Neuronal stem cell (in vitro differentiated cells): ENCODE measurements around the gene HMGN2.

Experiments
- DNase-seq: peaks from one replicate; pipeline ENCODE4 v3.0.0-alpha.2; 2013; ENCODE audit warnings: low spot score
- H2AFZ ChIP-seq: one replicate; pipeline ENCODE4 v1.6.1; 2013; ENCODE audit warnings: mild to moderate bottlenecking, low read length, inconsistent platforms
- H2AK5ac ChIP-seq: 2 replicates; pipeline ENCODE4 v1.6.1; 2013; ENCODE audit warnings: low read depth, mild to moderate bottlenecking, inconsistent platforms, low read length, moderate library complexity, mixed read lengths
- H2BK120ac ChIP-seq: 2 replicates; pipeline ENCODE4 v1.6.1; 2013; ENCODE audit warnings: low read depth, mild to moderate bottlenecking, inconsistent platforms, low read length, moderate library complexity, mixed read lengths
- H2BK12ac ChIP-seq: one replicate; pipeline ENCODE4 v1.6.1; 2013; ENCODE audit warnings: low read length, inconsistent platforms
- H2BK15ac ChIP-seq: 2 replicates; pipeline ENCODE4 v1.6.1; 2013; ENCODE audit warnings: mild to moderate bottlenecking, low read length, inconsistent platforms, mixed read lengths
- H2BK5ac ChIP-seq: one replicate; pipeline ENCODE4 v1.6.1; 2013; ENCODE audit warnings: inconsistent platforms, mild to moderate bottlenecking, low read length, moderate library complexity
- H3K14ac ChIP-seq: one replicate; pipeline ENCODE4 v1.6.1; 2013; ENCODE audit warnings: low read length, inconsistent platforms
- H3K18ac ChIP-seq: 2 replicates; pipeline ENCODE4 v1.6.1; 2013; ENCODE audit warnings: low read length, inconsistent platforms
- H3K23ac ChIP-seq: 2 replicates; pipeline ENCODE4 v1.6.1; 2013; ENCODE audit warnings: low read depth, mild to moderate bottlenecking, mixed read lengths, low read length, inconsistent platforms; ENCODE audit not compliant: poor library complexity
- H3K27ac ChIP-seq: replicated peaks from 3 replicates; pipeline ENCODE4 v1.5.1; 2013; ENCODE audit warnings: low read length, inconsistent platforms
- H3K27me3 ChIP-seq, 3 experiments: 2 replicates each; pipeline ENCODE4 v1.6.1; 2013; ENCODE audit warnings: low read length in 3 of 3, mild to moderate bottlenecking in 2 of 3, inconsistent platforms in 1 of 3, low read depth in 1 of 3, mixed read lengths in 1 of 3, moderate library complexity in 1 of 3; ENCODE audit not compliant: control insufficient read depth in 3 of 3, insufficient read depth in 3 of 3
- H3K36me3 ChIP-seq, 2 donors: replicated peaks in 1 of 2; 2 replicates each; pipeline ENCODE4 v1.6.1; 2013; ENCODE audit warnings: low read length in 2 of 2; ENCODE audit not compliant: control insufficient read depth in 2 of 2, insufficient read depth in 2 of 2
- H3K4ac ChIP-seq: 2 replicates; pipeline ENCODE4 v1.6.1; 2013; ENCODE audit warnings: inconsistent platforms, mild to moderate bottlenecking, low read length, moderate library complexity
- H3K4me1 ChIP-seq, 2 donors: 1 replicate in 1 of 2; 2 replicates in 1 of 2; pipeline ENCODE4 v1.6.1; 2013; ENCODE audit warnings: low read length in 2 of 2, low read depth in 1 of 2; ENCODE audit not compliant: control insufficient read depth in 2 of 2, insufficient read depth in 1 of 2
- H3K4me2 ChIP-seq: one replicate; pipeline ENCODE4 v1.6.1; 2013; ENCODE audit warnings: mild to moderate bottlenecking, low read length, inconsistent platforms; ENCODE audit not compliant: insufficient read depth, poor library complexity, severe bottlenecking
- H3K4me3 ChIP-seq, 2 donors: 2 replicates each; pipeline ENCODE4 v1.5.1; 2013; ENCODE audit warnings: low read length in 2 of 2, mild to moderate bottlenecking in 2 of 2, inconsistent platforms in 1 of 2, moderate library complexity in 1 of 2
- H3K79me1 ChIP-seq: one replicate; pipeline ENCODE4 v1.6.1; 2013; ENCODE audit warnings: low read depth, mild to moderate bottlenecking, inconsistent platforms, low read length, moderate library complexity
- H3K9ac ChIP-seq: one replicate; pipeline ENCODE4 v1.6.1; 2013; ENCODE audit warnings: mild to moderate bottlenecking, low read depth, low read length, inconsistent platforms; ENCODE audit not compliant: poor library complexity
- H3K9me3 ChIP-seq, 2 donors: replicated peaks in 1 of 2; 2 replicates each; pipeline versions ENCODE3 to v1.6.1; 2013; ENCODE audit warnings: low read length in 2 of 2, mild to moderate bottlenecking in 2 of 2, inconsistent platforms in 1 of 2, low read depth in 1 of 2, mixed read lengths in 1 of 2, moderate library complexity in 1 of 2; ENCODE audit not compliant: control insufficient read depth in 2 of 2, insufficient read depth in 1 of 2
- H4K8ac ChIP-seq: one replicate; pipeline ENCODE4 v1.6.1; 2013; ENCODE audit warnings: low read depth, mild to moderate bottlenecking, inconsistent platforms, low read length, moderate library complexity
- H4K91ac ChIP-seq: one replicate; pipeline ENCODE4 v1.6.1; 2013; ENCODE audit warnings: low read length, low read depth, mild to moderate bottlenecking, inconsistent platforms; ENCODE audit not compliant: poor library complexity
- WGBS, 2 donors: extraction: QIAGEN DNeasy Blood & Tissue Kit; methylation state at CpG; one replicate each; pipeline ENCODE4 v1.1.7; 2013; ENCODE audit warnings: missing lambda C conversion rate in 2 of 2, mixed read lengths in 1 of 2; ENCODE audit not compliant: insufficient read length in 2 of 2, insufficient replicate concordance in 1 of 2; ENCODE audit errors: extremely low coverage in 2 of 2; 5-methylcytosine and 5-hydroxymethylcytosine counted together

Gene HMGN2

GRCh38 chr1:26468911-26469310 lies 3.3 kb upstream of the HMGN2 start:
- Histone ChIP-seq H4K91ac (peak overlapping the region; percentile 11), H3K36me3 (peaks cover 26 to 76% of the 10 kb centered on the region in 2 donors), H3K27ac (peak overlapping the region; percentile 79), H2BK120ac (no peak overlapping the region), H3K4me2 (peak overlapping the region; percentile 39), H2BK15ac (peak overlapping the region; percentile 50), H3K79me1 (no peaks in the 10 kb centered on the region), H2AK5ac (peak overlapping the region; percentile 77), H3K4ac (no peak overlapping the region), H2BK12ac (no peak overlapping the region), H3K23ac (peak overlapping the region; percentile 8), H3K27me3 (no peaks in the 10 kb centered on the region), H3K4me1 (peaks cover 8 to 35% of the 10 kb centered on the region in 2 donors), H3K18ac (peak overlapping the region; percentile 83), H4K8ac (no peak overlapping the region), H3K14ac (no peak overlapping the region), H3K9me3 (no peaks in the 10 kb centered on the region), H3K9ac (peak overlapping the region; percentile 54), H2AFZ (no peak overlapping the region), H3K4me3 (no peak overlapping the region), H2BK5ac (peak overlapping the region; percentile 56)
- no CpG with 5 or more reads among the region's 10 CpGs for WGBS, 2 donors
- DNase-seq, result no peak

GRCh38 chr1:26469558-26469957 lies 2.7 kb upstream of the HMGN2 start:
- no peak overlapping the region for H2AFZ ChIP-seq
- no peak overlapping the region for H3K14ac ChIP-seq
- H3K9ac ChIP-seq, result no peak overlapping the region
- no peak overlapping the region for H4K8ac ChIP-seq
- H3K23ac ChIP-seq, result no peak overlapping the region
- H2AK5ac ChIP-seq, result no peak overlapping the region
- no peak overlapping the region for H2BK12ac ChIP-seq
- no peak overlapping the region for H3K18ac ChIP-seq
- no peak overlapping the region for H2BK120ac ChIP-seq
- no peak overlapping the region for H3K4ac ChIP-seq
- H3K4me3 ChIP-seq, result no peak overlapping the region
- DNase-seq, result no peak
- H4K91ac ChIP-seq, result no peak overlapping the region
- peaks cover 14 to 36% of the 10 kb centered on the region in 2 donors for H3K4me1 ChIP-seq
- H3K4me2 ChIP-seq, result peak overlapping the region; percentile 18
- WGBS, 2 donors, result no CpG with 5 or more reads among the region's 5 CpGs
- H3K79me1 ChIP-seq, result no peaks in the 10 kb centered on the region
- H2BK5ac ChIP-seq, result no peak overlapping the region
- no peaks in the 10 kb centered on the region for H3K9me3 ChIP-seq
- no peak overlapping the region for H2BK15ac ChIP-seq
- H3K27ac ChIP-seq, result peak overlapping the region; percentile 79
- no peaks in the 10 kb centered on the region for H3K27me3 ChIP-seq
- peaks cover 31 to 76% of the 10 kb centered on the region in 2 donors for H3K36me3 ChIP-seq

- Histone ChIP-seq H2BK12ac (no peak overlapping the region), H3K27me3 (no peaks in the 10 kb centered on the region), H3K18ac (peak overlapping the region; percentile 44), H3K27ac (no peak overlapping the region), H4K8ac (no peak overlapping the region), H3K79me1 (peaks cover 2% of the 10 kb centered on the region), H3K4me3 (peak overlapping the region; percentile 63 to 78), H3K23ac (peak overlapping the region; percentile 62), H2AFZ (peak overlapping the region; percentile 75), H2BK15ac (no peak overlapping the region), H3K36me3 (peaks cover 28 to 70% of the 10 kb centered on the region in 2 donors), H3K9me3 (no peaks in the 10 kb centered on the region), H3K14ac (peak overlapping the region; percentile 59), H3K9ac (peak overlapping the region; percentile 46), H4K91ac (no peak overlapping the region), H3K4me2 (peak overlapping the region; percentile 95), H2BK5ac (no peak overlapping the region), H2AK5ac (no peak overlapping the region), H3K4me1 (peaks cover 19 to 38% of the 10 kb centered on the region in 2 donors), H2BK120ac (no peak overlapping the region), H3K4ac (no peak overlapping the region)
- no peak for DNase-seq
- no CpG with 5 or more reads among the region's 14 CpGs for WGBS, 2 donors
These were observed 1.3 kb upstream of the HMGN2 start for GRCh38 chr1:26470878-26471497.

GRCh38 chr1:26471498-26472319 lies 531 bp upstream of the HMGN2 start:
- H3K9me3 ChIP-seq, result no peaks in the 10 kb centered on the region
- DNase-seq, result peak; percentile 79
- H3K14ac ChIP-seq, result peak overlapping the region; percentile 59
- peak overlapping the region; percentile 42 for H3K4ac ChIP-seq
- H4K8ac ChIP-seq, result no peak overlapping the region
- peak overlapping the region; percentile 75 for H2AFZ ChIP-seq
- peaks cover 19 to 39% of the 10 kb centered on the region in 2 donors for H3K4me1 ChIP-seq
- H3K36me3 ChIP-seq, result peaks cover 28 to 70% of the 10 kb centered on the region in 2 donors
- no peak overlapping the region for H2BK12ac ChIP-seq
- peak overlapping the region; percentile 91 for H2AK5ac ChIP-seq
- no CpG with 5 or more reads among the region's 52 CpGs for WGBS, 2 donors
- H3K27me3 ChIP-seq, result no peaks in the 10 kb centered on the region
- H3K4me2 ChIP-seq, result peak overlapping the region; percentile 95
- peak overlapping the region; percentile 69 for H2BK120ac ChIP-seq
- H3K18ac ChIP-seq, result peak overlapping the region; percentile 97
- H2BK15ac ChIP-seq, result peak overlapping the region; percentile 41
- H3K9ac ChIP-seq, result peak overlapping the region; percentile 93
- peak overlapping the region; percentile 62 for H3K23ac ChIP-seq
- peaks cover 2% of the 10 kb centered on the region for H3K79me1 ChIP-seq
- H3K27ac ChIP-seq, result peak overlapping the region; percentile 90
- peak overlapping the region; percentile 98 for H2BK5ac ChIP-seq
- H4K91ac ChIP-seq, result peak overlapping the region; percentile 13
- H3K4me3 ChIP-seq, result peak overlapping the region; percentile 63 to 78
